K562 (cell line): ENCODE data around the gene TRIM23. TPM values are rescaled to one million over a fixed set of nuclear protein-coding genes. Genes with fewer than 3 reads are reported as not detected.

Experiments used
- ATAC-seq: fragments of 200-7000 bp; cut with Tn5 transposase; 3 replicates; pipeline ENCODE4 v1.9.1; 2020; ENCODE audit warnings: moderate library complexity
- BruUV-seq: library from RNA; stranded (reverse); fragments of 400-500 nt; replicated peaks from 2 replicates; lab custom pipeline; 2021; lab: Mats Ljungman, UMichigan
- CTCF ChIA-PET: fragments of 300-600 bp; formaldehyde crosslinking; extraction: SDS; loops from one replicate; lab custom pipeline; 2021; ENCODE audit warnings: low intra/inter-chr PET ratio; lab: Yijun Ruan, JAX
- POLR2A ChIA-PET: fragments of 300-600, 350-650 bp; sonication (Branson Sonifier 250); formaldehyde crosslinking; extraction: SDS; loops from one replicate; lab custom pipeline; 2021; ENCODE audit warnings: antibody characterized with exemption, inconsistent platforms; lab: Yijun Ruan, JAX
- DNase-seq, 4 experiments: peaks; one replicate each; pipeline versions ENCODE4 v3.0.0 to v3.0.0-alpha.2; 2011 to 2018; ENCODE audit warnings: low spot score in 3 of 4, mixed read lengths in 3 of 4; ENCODE audit errors: extremely low read depth in 1 of 4
- FAIRE-seq: peaks from 2 replicates; lab custom pipeline; 2011; peaks lifted over from hg19 to GRCh38; lab: Jason Lieb, UNC
- H2AFZ ChIP-seq: 2 replicates; pipeline ENCODE4 v1.6.0; 2011; ENCODE audit warnings: low read depth, low read length, control low read depth, inconsistent platforms
- H3K27ac ChIP-seq: fragments of 200-600 bp; 3 replicates; pipeline ENCODE4 v1.8.0; 2011; ENCODE audit warnings: low read depth, mild to moderate bottlenecking, control low read depth, inconsistent platforms, low read length, moderate library complexity, mixed read lengths; ENCODE audit errors: extremely low read depth
- H3K27me3 ChIP-seq, 2 experiments: fragments of 300-600 bp in 1 of 2; 2 replicates in 1 of 2; 3 replicates in 1 of 2; pipeline versions ENCODE4 v1.6.0 to v1.8.0; 2011; ENCODE audit warnings: inconsistent platforms in 2 of 2, low read length in 2 of 2, mild to moderate bottlenecking in 1 of 2, mixed read lengths in 1 of 2, moderate library complexity in 1 of 2; ENCODE audit not compliant: control insufficient read depth in 2 of 2, insufficient read depth in 2 of 2
- H3K36me3 ChIP-seq: fragments of 300-600 bp; 3 replicates; pipeline ENCODE4 v1.8.0; 2011; ENCODE audit warnings: mild to moderate bottlenecking, low read length, inconsistent platforms; ENCODE audit not compliant: control insufficient read depth, insufficient read depth
- H3K4me1 ChIP-seq, 2 experiments: fragments of 200-600 bp in 1 of 2; replicated peaks in 1 of 2; 2 replicates in 1 of 2; 3 replicates in 1 of 2; pipeline versions ENCODE4 v1.5.1 to v1.8.0; 2011; ENCODE audit warnings: inconsistent platforms in 2 of 2, low read length in 2 of 2, mild to moderate bottlenecking in 1 of 2, mixed read lengths in 1 of 2, moderate library complexity in 1 of 2; ENCODE audit not compliant: control insufficient read depth in 2 of 2, insufficient read depth in 2 of 2
- H3K4me2 ChIP-seq: 2 replicates; pipeline ENCODE4 v1.6.1; 2011; ENCODE audit warnings: low read length, control low read depth, inconsistent platforms, mixed read lengths; ENCODE audit not compliant: insufficient read depth
- H3K4me3 ChIP-seq: fragments of 200-600 bp; sonication (generic), shearing (Covaris generic); 2 replicates; pipeline ENCODE4 v1.5.1; 2016; ENCODE audit warnings: control low read depth, inconsistent platforms
- H3K79me2 ChIP-seq: fragments of 200-600 bp; 3 replicates; pipeline ENCODE4 v1.8.0; 2011; ENCODE audit warnings: low read length, inconsistent platforms; ENCODE audit not compliant: control insufficient read depth, insufficient read depth
- H3K9ac ChIP-seq, 2 experiments: 2 replicates each; pipeline versions ENCODE4 v1.6.0 to v1.6.1; 2011; ENCODE audit warnings: low read depth in 2 of 2, low read length in 2 of 2, control low read depth in 1 of 2, inconsistent platforms in 1 of 2, mild to moderate bottlenecking in 1 of 2, mixed read lengths in 1 of 2; ENCODE audit not compliant: insufficient read depth in 1 of 2
- H3K9me1 ChIP-seq: one replicate; pipeline ENCODE4 v1.6.0; 2011; ENCODE audit warnings: inconsistent platforms, mild to moderate bottlenecking, low read length, moderate library complexity; ENCODE audit not compliant: control insufficient read depth, insufficient read depth
- H3K9me3 ChIP-seq: replicated peaks from 2 replicates; pipeline ENCODE4 v1.5.1; 2011; ENCODE audit warnings: low read depth, low read length, inconsistent platforms; ENCODE audit not compliant: control insufficient read depth, insufficient read depth
- H4K20me1 ChIP-seq: replicated peaks from 2 replicates; pipeline ENCODE4 v1.6.1; 2011; ENCODE audit warnings: low read length, inconsistent platforms, mixed read lengths; ENCODE audit not compliant: control insufficient read depth, insufficient read depth
- C11orf30 ChIP-seq: fragments of 450-650 bp; IDR thresholded peaks from 2 replicates; pipeline ENCODE4 v1.6.1; 2016; ENCODE audit warnings: low read depth, mild to moderate bottlenecking
- CTCFL ChIP-seq: IDR thresholded peaks from 2 replicates; pipeline ENCODE4 v1.6.1; 2011; ENCODE audit warnings: borderline replicate concordance, low read depth, mild to moderate bottlenecking, moderate library complexity, low read length; ENCODE audit not compliant: insufficient read depth, poor library complexity, severe bottlenecking
- DPF2 ChIP-seq: fragments of 450-650 bp; IDR thresholded peaks from 2 replicates; pipeline ENCODE4 v1.6.1; 2016
- ESRRB ChIP-seq: fragments of 250-450 bp; sonication (Bioruptor Pico); IDR thresholded peaks from 2 replicates; pipeline ENCODE4 v1.5.0; 2020; ENCODE audit warnings: mild to moderate bottlenecking, moderate library complexity, borderline replicate concordance
- HINFP ChIP-seq: fragments of 450-650 bp; conservative IDR thresholded peaks from 2 replicates; pipeline ENCODE4 v1.6.1; 2016; ENCODE audit warnings: missing genetic modification characterization, low read depth, mild to moderate bottlenecking, control low read depth, missing compliant biosample characterization
- HLTF ChIP-seq: fragments of 450-650 bp; IDR thresholded peaks from 2 replicates; pipeline ENCODE4 v1.6.1; 2016
- HSF4 ChIP-seq: fragments of 250-450 bp; sonication (Bioruptor Pico); IDR thresholded peaks from 2 replicates; pipeline ENCODE4 v2.1.2; 2022; ENCODE audit warnings: mild to moderate bottlenecking, moderate library complexity, borderline replicate concordance
- KDM1A ChIP-seq, 2 experiments: fragments of 450-650 bp; IDR thresholded peaks; 2 replicates each; pipeline ENCODE4 v1.6.1; 2016; ENCODE audit warnings: mild to moderate bottlenecking in 2 of 2
- MAFK ChIP-seq: IDR thresholded peaks from 2 replicates; pipeline ENCODE4 v1.6.1; 2011; ENCODE audit warnings: low read length, improper control_type of control experiment
- MXD1 ChIP-seq: fragments of 250-450 bp; sonication (Bioruptor Pico); IDR thresholded peaks from 2 replicates; pipeline ENCODE4 v1.8.0; 2021; ENCODE audit warnings: borderline replicate concordance, mild to moderate bottlenecking, moderate library complexity; ENCODE audit not compliant: poor library complexity, severe bottlenecking
- MXI1 ChIP-seq: IDR thresholded peaks from 2 replicates; pipeline ENCODE4 v1.6.1; 2011; ENCODE audit warnings: low read depth, mild to moderate bottlenecking, improper control_type of control experiment, low read length
- POU5F1 ChIP-seq: fragments of 150-350 bp; IDR thresholded peaks from 2 replicates; pipeline ENCODE4 v1.6.1; 2014; ENCODE audit warnings: borderline replicate concordance, low read length, low read depth, mild to moderate bottlenecking; ENCODE audit not compliant: partially characterized antibody
- SUPT5H ChIP-seq: fragments of 450-650 bp; IDR thresholded peaks from 2 replicates; pipeline ENCODE4 v1.6.1; 2016
- TRIM24 ChIP-seq, 2 experiments: fragments of 450-650 bp; IDR thresholded peaks; 2 replicates each; pipeline ENCODE4 v1.6.1; 2016
- ZNF764 ChIP-seq: fragments of 250-450 bp; sonication (Bioruptor Pico); IDR thresholded peaks from 2 replicates; pipeline ENCODE4 v1.4.0; 2020; ENCODE audit warnings: low read depth, mild to moderate bottlenecking, moderate library complexity
- ZNF785 ChIP-seq: fragments of 250-450 bp; sonication (Bioruptor Pico); IDR thresholded peaks from 2 replicates; pipeline ENCODE4 v1.4.0; 2020; ENCODE audit warnings: mild to moderate bottlenecking
- WGBS: fragments of 100-300 bp; shearing (Covaris generic); methylation state at CpG from one replicate; pipeline ENCODE4 v1.1.6; 2016; ENCODE audit warnings: low coverage, mixed read lengths; ENCODE audit not compliant: insufficient coverage; ENCODE audit errors: missing lambda C conversion rate; 5-methylcytosine and 5-hydroxymethylcytosine counted together
- in situ Hi-C: fragments of 300-500 bp; cut with MboI; formaldehyde crosslinking; loops from 4 replicates; pipeline ENCODE4 v1.15.0; 2018; ENCODE audit warnings: inconsistent platforms, mixed read lengths
- intact Hi-C: fragments of 100-400 bp; cut with micrococcal nuclease; formaldehyde crosslinking; loops from 2 replicates; pipeline ENCODE4 v1.14.2; 2022
- polyA plus RNA-seq, 8 experiments: library from polyadenylated mRNA; depleted of rRNA in 4 of 8; stranded (reverse) in 5 of 8; unstranded in 3 of 8; fragments of >200 nt; fragmentation: Nextera tagmentation in 2 of 8; fragmentation: Illumina TruSeq in 1 of 8; extraction: Ambion mirVana in 2 of 8; extraction: Trizol in 1 of 8; gene quantifications; 2 replicates each; pipeline versions ENCODE4 v1.2.1 to v1.2.3, GENCODE V29; 2011 to 2014; ENCODE audit warnings: inconsistent platforms in 1 of 8, missing spikeins in 1 of 8
- total RNA-seq, 7 experiments: library from RNA; depleted of rRNA in 6 of 7; stranded (reverse); fragments of >200 nt in 6 of 7; fragmentation: Illumina TruSeq in 2 of 7; extraction: Trizol in 2 of 7; gene quantifications; 2 replicates each; pipeline versions ENCODE4 v1.2.1 to v1.2.3, GENCODE V29; 2011 to 2021; ENCODE audit warnings: low replicate concordance in 1 of 7
- TF ChIP-seq, protein P1 (sequence below): sonication (generic); formaldehyde crosslinking; IDR thresholded peaks from 2 replicates; pipeline ENCODE4 v1.8.1; 2022; ENCODE audit warnings: missing genetic modification reagents
- TF ChIP-seq, protein P2 (sequence below): sonication (generic); formaldehyde crosslinking; IDR thresholded peaks from 2 replicates; pipeline ENCODE4 v1.8.1; 2023; ENCODE audit warnings: mild to moderate bottlenecking, missing genetic modification reagents

TRIM23 gene
- total and polyA plus RNA-seq, 9 of the 15 experiments (the other 6 are each of a cell fraction or from before 2014, with no cell fraction given), result 2.4 to 8.5 (median 4.9) TPM

GRCh38 chr5:65548281-65548680 lies 75.9 kb downstream of the TRIM23 start:
- BruUV-seq, result no TSS peak
- no peaks in the 10 kb centered on the region for H3K9me3 ChIP-seq
- no peak overlapping the region for H3K9ac ChIP-seq
- 0 out of 3 replicates have a peak, but pooled peaks cover 3% of the 10 kb centered on the region for H3K79me2 ChIP-seq
- H2AFZ ChIP-seq, result no peak overlapping the region
- H3K36me3 ChIP-seq, result peaks cover 66% of the 10 kb centered on the region
- H4K20me1 ChIP-seq, result no peaks in the 10 kb centered on the region
- no peaks in the 10 kb centered on the region for H3K27me3 ChIP-seq
- no peak overlapping the region for H3K27ac ChIP-seq
- WGBS, result 94% methylated on average over 7 of the region's 7 CpGs
- no peak overlapping the region for H3K4me2 ChIP-seq
- ChIA-PET POLR2A (no interaction called here), CTCF (no interaction called here)
- FAIRE-seq, result no peak
- intact Hi-C loops, result no loop called here
- no peaks in the 10 kb centered on the region for H3K9me1 ChIP-seq
- in situ Hi-C loops, result no loop called here
- no peak for ATAC-seq
- no peak overlapping the region for H3K4me3 ChIP-seq
- no peak for DNase-seq
- H3K4me1 ChIP-seq, result no peaks in the 10 kb centered on the region
- no peak for TF ChIP-seq ESRRB (CRISPR knock-in tag)
- no peak for TF ChIP-seq ZNF785 (CRISPR knock-in tag)
- TF ChIP-seq, protein P1, sequence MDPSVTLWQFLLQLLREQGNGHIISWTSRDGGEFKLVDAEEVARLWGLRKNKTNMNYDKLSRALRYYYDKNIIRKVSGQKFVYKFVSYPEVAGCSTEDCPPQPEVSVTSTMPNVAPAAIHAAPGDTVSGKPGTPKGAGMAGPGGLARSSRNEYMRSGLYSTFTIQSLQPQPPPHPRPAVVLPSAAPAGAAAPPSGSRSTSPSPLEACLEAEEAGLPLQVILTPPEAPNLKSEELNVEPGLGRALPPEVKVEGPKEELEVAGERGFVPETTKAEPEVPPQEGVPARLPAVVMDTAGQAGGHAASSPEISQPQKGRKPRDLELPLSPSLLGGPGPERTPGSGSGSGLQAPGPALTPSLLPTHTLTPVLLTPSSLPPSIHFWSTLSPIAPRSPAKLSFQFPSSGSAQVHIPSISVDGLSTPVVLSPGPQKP (CRISPR knock-in tag), result no peak
- TF ChIP-seq TRIM24 (IDR thresholded peaks at IDR 0.05), result no peak
- TF ChIP-seq HLTF, result no peak
- TF ChIP-seq ZNF764 (CRISPR knock-in tag), result no peak
- TF ChIP-seq SUPT5H, result no peak
- no peak for TF ChIP-seq MAFK
- TF ChIP-seq DPF2, result no peak
- TF ChIP-seq C11orf30, result no peak
- no peak for TF ChIP-seq CTCFL
- TF ChIP-seq, protein P2, sequence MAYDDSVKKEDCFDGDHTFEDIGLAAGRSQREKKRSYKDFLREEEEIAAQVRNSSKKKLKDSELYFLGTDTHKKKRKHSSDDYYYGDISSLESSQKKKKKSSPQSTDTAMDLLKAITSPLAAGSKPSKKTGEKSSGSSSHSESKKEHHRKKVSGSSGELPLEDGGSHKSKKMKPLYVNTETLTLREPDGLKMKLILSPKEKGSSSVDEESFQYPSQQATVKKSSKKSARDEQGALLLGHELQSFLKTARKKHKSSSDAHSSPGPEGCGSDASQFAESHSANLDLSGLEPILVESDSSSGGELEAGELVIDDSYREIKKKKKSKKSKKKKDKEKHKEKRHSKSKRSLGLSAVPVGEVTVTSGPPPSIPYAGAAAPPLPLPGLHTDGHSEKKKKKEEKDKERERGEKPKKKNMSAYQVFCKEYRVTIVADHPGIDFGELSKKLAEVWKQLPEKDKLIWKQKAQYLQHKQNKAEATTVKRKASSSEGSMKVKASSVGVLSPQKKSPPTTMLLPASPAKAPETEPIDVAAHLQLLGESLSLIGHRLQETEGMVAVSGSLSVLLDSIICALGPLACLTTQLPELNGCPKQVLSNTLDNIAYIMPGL (CRISPR knock-in tag), result no peak
- no peak for TF ChIP-seq MXD1 (CRISPR knock-in tag)
- no peak for TF ChIP-seq MXI1
- no peak for TF ChIP-seq HSF4 (CRISPR knock-in tag)
- no peak for TF ChIP-seq HINFP (tag)
- no peak for TF ChIP-seq KDM1A (IDR thresholded peaks at IDR 0.05)
- no peak for TF ChIP-seq POU5F1
